Right lobe of liver (tissue), 6 donors: Measurements from ENCODE around the gene UBAP1L. TPM values are rescaled to one million over a fixed set of nuclear protein-coding genes. Genes with fewer than 3 reads are reported as not detected.

Experiments used
- ATAC-seq, 4 donors: fragments of 200-7000 bp; cut with Tn5 transposase; one replicate each; pipeline ENCODE4 v1.9.1; 2020; ENCODE audit warnings: mild to moderate bottlenecking in 4 of 4, moderate library complexity in 4 of 4
- DNase-seq, 3 donors: peaks; one replicate each; pipeline ENCODE4 v3.0.0-alpha.2; 2020
- H3K27ac ChIP-seq, 3 donors: fragments of 200-600 bp; one replicate each; pipeline ENCODE4 v1.8.0; 2022
- H3K27me3 ChIP-seq, 2 donors: fragments of 200-600 bp; one replicate each; pipeline ENCODE4 v1.8.0; 2022
- H3K36me3 ChIP-seq, 4 donors: fragments of 200-600 bp; sonication (generic) in 1 of 4; one replicate each; pipeline versions ENCODE4 v1.5.1 to v1.8.0; 2017 to 2022; ENCODE audit warnings: control low read depth in 1 of 4
- H3K4me1 ChIP-seq, 4 donors: fragments of 200-600 bp; sonication (generic) in 1 of 4; one replicate each; pipeline versions ENCODE4 v1.5.1 to v1.8.0; 2017 to 2022; ENCODE audit warnings: control low read depth in 1 of 4
- H3K4me3 ChIP-seq, 3 donors: fragments of 200-600 bp; one replicate each; pipeline ENCODE4 v1.8.0; 2022
- H3K9me3 ChIP-seq, 4 donors: fragments of 200-600 bp; sonication (generic) in 1 of 4; one replicate each; pipeline versions ENCODE4 v1.5.1 to v1.8.0; 2017 to 2022; ENCODE audit warnings: control low read depth in 1 of 4
- POLR2A ChIP-seq: fragments of 450-650 bp; IDR thresholded peaks from one replicate; pipeline ENCODE4 v1.6.1; 2017; ENCODE audit warnings: antibody characterized with exemption, mild to moderate bottlenecking
- WGBS: methylation state at CpG from one replicate; pipeline ENCODE4 v1.1.6; 2018; ENCODE audit warnings: low coverage, low lambda C conversion rate; ENCODE audit not compliant: insufficient coverage; ENCODE audit errors: missing lambda C conversion rate; 5-methylcytosine and 5-hydroxymethylcytosine counted together
- intact Hi-C, 2 donors: fragments of 100-400 bp; cut with DNase I; formaldehyde crosslinking; loops; one replicate each; pipeline versions ENCODE4 v1.11.2 to v1.14.1; 2022
- total RNA-seq, 6 experiments: library from RNA; depleted of rRNA in 2 of 6; stranded (reverse); fragments of >200 nt in 2 of 6; fragmentation: NEBNext Ultra II Directional in 3 of 6; extraction: Animal tissue kit (Norgen Biotek cat#: 25700) in 3 of 6; gene quantifications; one replicate each; pipeline versions ENCODE4 v1.1.0 to v1.2.4, GENCODE V29; 2016 to 2023
- TF ChIP-seq, protein P1 (sequence below), 4 donors: fragments of 200-600 bp in 3 of 4; fragments of 450-650 bp in 1 of 4; IDR thresholded peaks; one replicate each; pipeline versions ENCODE4 v1.5.1 to v1.8.0; 2016 to 2022; ENCODE audit warnings: antibody characterized with exemption in 4 of 4, mild to moderate bottlenecking in 2 of 4
- donor health status: DM: no; HTN: yes; CAD: no.
- donor health status: DM: no; HTN: no; CAD: no.
- donor health status: DM: no; HTN: no; CAD: no.
- donor health status: DM: no; HTN: yes; CAD: no.
- donor health status: DM: no; HTN: yes; CAD: no.

Gene UBAP1L
- total RNA-seq, 6 experiments from 2014 or later = 1.6 to 5.9 (median 3.0) TPM

DNA sequence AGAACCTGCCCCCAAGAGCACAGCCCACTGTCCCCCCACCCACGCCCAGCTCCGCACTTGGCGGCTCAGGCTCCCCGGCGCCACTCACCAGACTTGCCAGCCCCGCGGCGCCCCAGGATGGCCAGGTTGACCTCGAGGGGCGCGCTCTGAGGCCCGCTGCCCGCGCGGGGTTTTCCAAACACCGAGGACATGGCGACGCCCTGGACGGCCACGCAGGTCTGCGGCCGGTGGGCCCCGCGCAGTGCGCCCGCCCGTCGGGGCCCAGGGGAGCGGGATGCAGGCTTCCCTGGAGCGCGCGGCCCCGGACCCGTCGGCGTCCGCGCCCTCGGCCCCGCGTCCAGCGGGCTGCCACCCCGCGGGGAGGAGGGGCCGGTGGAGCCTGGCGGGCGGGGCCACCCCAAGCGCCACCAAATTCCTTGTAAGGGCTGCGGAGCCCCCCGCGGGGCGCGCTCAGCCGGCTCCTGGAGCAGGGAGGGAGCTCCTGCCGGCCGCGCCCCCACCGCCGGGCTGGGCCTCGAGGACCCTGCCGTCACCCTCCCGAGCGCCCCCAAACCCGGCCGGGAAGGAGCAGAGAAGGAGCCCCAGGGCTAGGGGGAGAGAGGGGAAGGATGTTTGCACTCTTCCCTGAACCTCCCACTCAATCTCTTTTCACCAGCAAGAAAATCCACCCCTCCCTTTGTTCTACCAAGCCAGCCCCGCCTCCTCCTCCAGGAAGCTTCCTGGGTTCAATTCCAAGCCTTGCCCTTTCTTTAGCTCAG lies 47.2 kb downstream of the UBAP1L start, which contains the start of gene RASL12:
TSS of gene RASL12 (minus strand) at position 347 of the 758 bp plus-strand sequence. CDS start at position 191, 156 bp downstream.
- intact Hi-C loops = no loop called here
- H3K4me3 ChIP-seq = peak within 1 kb of the TSS in 1 of 3 donors; percentile 19
- ATAC-seq (no peak), DNase-seq (no peak)
- H3K36me3 ChIP-seq = no peaks in the 10 kb centered on the region
- H3K27ac ChIP-seq = no peak within 1 kb of the TSS
- no peak for TF ChIP-seq POLR2A
- TF ChIP-seq, protein P1, sequence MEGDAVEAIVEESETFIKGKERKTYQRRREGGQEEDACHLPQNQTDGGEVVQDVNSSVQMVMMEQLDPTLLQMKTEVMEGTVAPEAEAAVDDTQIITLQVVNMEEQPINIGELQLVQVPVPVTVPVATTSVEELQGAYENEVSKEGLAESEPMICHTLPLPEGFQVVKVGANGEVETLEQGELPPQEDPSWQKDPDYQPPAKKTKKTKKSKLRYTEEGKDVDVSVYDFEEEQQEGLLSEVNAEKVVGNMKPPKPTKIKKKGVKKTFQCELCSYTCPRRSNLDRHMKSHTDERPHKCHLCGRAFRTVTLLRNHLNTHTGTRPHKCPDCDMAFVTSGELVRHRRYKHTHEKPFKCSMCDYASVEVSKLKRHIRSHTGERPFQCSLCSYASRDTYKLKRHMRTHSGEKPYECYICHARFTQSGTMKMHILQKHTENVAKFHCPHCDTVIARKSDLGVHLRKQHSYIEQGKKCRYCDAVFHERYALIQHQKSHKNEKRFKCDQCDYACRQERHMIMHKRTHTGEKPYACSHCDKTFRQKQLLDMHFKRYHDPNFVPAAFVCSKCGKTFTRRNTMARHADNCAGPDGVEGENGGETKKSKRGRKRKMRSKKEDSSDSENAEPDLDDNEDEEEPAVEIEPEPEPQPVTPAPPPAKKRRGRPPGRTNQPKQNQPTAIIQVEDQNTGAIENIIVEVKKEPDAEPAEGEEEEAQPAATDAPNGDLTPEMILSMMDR (IDR thresholded peaks at IDR 0.05) = no peak
- peaks cover 0 to 4% of the 10 kb centered on the region in 2 donors for H3K27me3 ChIP-seq
- H3K9me3 ChIP-seq = no peaks in the 10 kb centered on the region
- peaks cover 0 to 6% (median 0%) of the 10 kb centered on the region in 4 donors for H3K4me1 ChIP-seq
- WGBS = 33% methylated on average over 2 of the region's 66 CpGs

GRCh38 chr15:65067317-65067644 lies 47.7 kb downstream of the UBAP1L start:
- DNase-seq (no peak), ATAC-seq (no peak)
- intact Hi-C loops = no loop called here
- Histone ChIP-seq H3K36me3 (no peaks in the 10 kb centered on the region), H3K27ac (no peak overlapping the region), H3K27me3 (peaks cover 0 to 4% of the 10 kb centered on the region in 2 donors), H3K4me1 (peaks cover 0 to 6% (median 0%) of the 10 kb centered on the region in 4 donors), H3K4me3 (peak overlapping the region in 1 of 3 donors; percentile 19), H3K9me3 (no peaks in the 10 kb centered on the region)
- TF ChIP-seq POLR2A = no peak
- TF ChIP-seq, protein P1 (IDR thresholded peaks at IDR 0.05) = no peak
- 46% methylated on average over 3 of the region's 8 CpGs for WGBS

DNA sequence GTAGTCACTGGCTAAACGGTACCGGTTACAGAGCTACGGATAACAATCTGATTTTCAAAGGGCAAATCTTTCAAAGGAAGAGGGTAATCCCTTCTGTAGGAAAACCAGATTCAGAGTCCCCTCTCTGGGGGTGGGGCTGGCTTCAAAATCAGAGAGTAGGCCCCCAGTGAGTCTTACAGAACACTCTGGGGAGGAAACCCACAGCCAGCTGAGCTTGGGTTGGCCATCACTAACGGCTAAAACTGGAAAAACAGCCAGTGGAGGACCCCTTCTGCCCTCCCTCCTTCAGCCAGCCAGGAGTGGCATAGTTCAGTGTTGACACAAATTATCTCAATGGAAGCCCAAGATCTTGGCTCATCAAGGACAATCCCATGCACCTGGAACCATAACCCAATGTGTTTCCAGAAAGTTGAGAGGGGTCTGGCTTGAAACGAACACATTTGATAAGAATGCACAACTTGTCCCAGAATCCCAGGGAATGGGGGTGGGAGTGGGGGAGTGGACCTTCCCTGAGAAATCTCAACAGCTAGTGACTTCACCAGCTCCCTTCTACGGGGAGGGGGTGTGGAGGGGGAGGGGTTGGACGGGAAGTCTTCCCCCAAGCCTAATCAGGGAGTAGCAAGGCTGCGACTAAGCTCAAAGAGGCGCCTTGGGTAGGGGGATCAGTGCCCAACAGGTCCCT lies 48.2 kb downstream of the UBAP1L start:
- ATAC-seq (no peak), DNase-seq (no peak)
- intact Hi-C loops = no loop called here
- peaks cover 0 to 4% of the 10 kb centered on the region in 2 donors for H3K27me3 ChIP-seq
- H3K27ac ChIP-seq = no peak overlapping the region
- H3K4me1 ChIP-seq = peaks cover 0 to 6% (median 0%) of the 10 kb centered on the region in 4 donors
- H3K36me3 ChIP-seq = no peaks in the 10 kb centered on the region
- no peak for TF ChIP-seq POLR2A
- TF ChIP-seq, protein P1 (IDR thresholded peaks at IDR 0.05) = no peak
- H3K4me3 ChIP-seq = no peak overlapping the region
- no peaks in the 10 kb centered on the region for H3K9me3 ChIP-seq
- 54% methylated on average over 9 of the region's 9 CpGs for WGBS

DNA sequence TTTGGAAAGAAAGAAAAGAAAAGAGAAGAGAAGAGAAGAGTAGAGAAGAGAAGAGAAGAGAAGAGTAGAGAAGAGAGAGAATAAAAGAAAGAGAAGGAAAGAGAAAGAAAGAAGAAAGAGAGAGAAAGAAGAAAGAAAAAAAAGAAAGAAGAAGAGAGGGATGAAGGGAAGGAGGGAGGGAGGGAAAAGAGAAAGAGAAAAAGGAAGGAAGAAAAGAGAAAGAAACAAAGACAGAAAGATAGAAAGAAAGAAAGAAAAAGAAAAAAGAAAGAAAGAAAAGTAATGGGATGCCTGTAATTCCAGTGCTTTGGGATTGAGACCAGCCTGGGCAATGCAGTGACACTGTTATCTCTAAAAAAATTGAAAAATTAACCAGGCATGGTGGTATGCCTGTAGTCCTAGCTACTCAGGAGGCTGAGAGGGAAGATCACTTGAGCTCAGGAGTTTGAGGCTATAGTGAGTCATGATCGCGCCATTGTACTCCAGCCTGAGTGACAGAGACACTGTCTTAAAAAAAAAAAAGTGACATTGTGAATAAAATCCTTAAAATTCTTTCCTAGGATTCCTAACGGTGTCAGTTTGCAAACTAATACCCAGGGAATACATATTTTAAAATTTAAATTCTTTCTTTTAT lies 48.9 kb downstream of the UBAP1L start:
- Histone ChIP-seq H3K27me3 (peaks cover 0 to 4% of the 10 kb centered on the region in 2 donors), H3K36me3 (no peaks in the 10 kb centered on the region), H3K4me1 (peaks cover 0 to 6% (median 0%) of the 10 kb centered on the region in 4 donors), H3K9me3 (no peaks in the 10 kb centered on the region), H3K4me3 (no peak overlapping the region), H3K27ac (no peak overlapping the region)
- TF ChIP-seq, protein P1 (IDR thresholded peaks at IDR 0.05) = no peak
- no peak for TF ChIP-seq POLR2A
- DNase-seq (no peak), ATAC-seq (no peak)
- intact Hi-C loops = no loop called here
- WGBS = 70% methylated on average over 3 of the region's 3 CpGs
